Left lobe of liver (tissue), 2 donors: ENCODE results near the gene BICDL1. TPM values are rescaled to one million over a fixed set of nuclear protein-coding genes. Genes with fewer than 3 reads are reported as not detected.

Experiments
- ATAC-seq: fragments of 200-7000 bp; cut with Tn5 transposase; one replicate; pipeline ENCODE4 v1.9.1; 2020; ENCODE audit warnings: mild to moderate bottlenecking, moderate library complexity
- DNase-seq: peaks from one replicate; pipeline ENCODE4 v3.0.0-alpha.2; 2020; ENCODE audit warnings: low spot score
- total RNA-seq: library from RNA; stranded (reverse); gene quantifications from one replicate; pipeline ENCODE4 v1.2.1, GENCODE V29; 2021
- donor health status: DM: no; HTN: no; CAD: no; lungs with moderate emphysema.
- donor health status: DM: no; HTN: yes; CAD: no.

BICDL1 gene
- total RNA-seq, 1 donor from 2014 or later: 9.4 TPM

DNA sequence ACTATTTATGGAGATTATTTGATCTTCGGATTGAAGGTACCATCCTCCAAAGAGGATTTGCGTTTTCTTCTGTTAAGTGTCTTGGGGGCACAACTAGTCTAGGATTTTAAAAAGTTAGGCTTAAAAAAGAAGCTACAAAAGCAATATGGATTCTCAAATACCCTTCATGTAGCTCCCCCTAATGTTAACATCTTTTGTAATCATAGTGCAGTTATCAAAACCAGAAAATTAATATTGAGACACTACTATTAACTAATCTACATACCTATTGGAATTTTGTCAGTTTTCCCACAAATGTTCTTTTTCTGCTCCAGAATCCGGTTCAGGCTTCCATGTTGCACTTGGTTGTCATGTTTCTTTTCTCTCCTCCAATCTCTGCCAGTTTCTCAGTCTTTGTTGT, 62.5 kb downstream of the BICDL1 start:
- no peak for ATAC-seq

DNA sequence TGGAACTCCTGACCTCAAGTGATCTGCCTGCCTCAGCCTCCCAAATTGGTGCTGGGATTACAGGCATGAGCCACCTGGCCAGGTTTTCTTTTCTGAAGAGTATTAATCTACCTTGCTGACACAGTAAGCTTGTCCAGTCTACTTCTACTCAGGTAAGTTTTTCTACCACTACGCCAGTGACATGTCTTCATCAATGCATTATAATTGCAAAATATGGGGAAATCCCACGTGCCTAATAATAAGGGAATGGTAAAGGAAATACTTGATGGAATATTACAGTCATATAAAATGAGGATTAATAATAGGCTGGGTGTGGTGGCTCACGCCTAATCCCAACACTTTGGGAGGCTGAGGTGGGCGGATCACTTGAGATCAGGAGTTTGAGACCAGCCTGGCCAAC, 65.3 kb downstream of the BICDL1 start:
- ATAC-seq: no peak
- DNase-seq: no peak

More for the DNA sequence above, 62.5 kb downstream of the BICDL1 start:
- DNase-seq: no peak

DNA sequence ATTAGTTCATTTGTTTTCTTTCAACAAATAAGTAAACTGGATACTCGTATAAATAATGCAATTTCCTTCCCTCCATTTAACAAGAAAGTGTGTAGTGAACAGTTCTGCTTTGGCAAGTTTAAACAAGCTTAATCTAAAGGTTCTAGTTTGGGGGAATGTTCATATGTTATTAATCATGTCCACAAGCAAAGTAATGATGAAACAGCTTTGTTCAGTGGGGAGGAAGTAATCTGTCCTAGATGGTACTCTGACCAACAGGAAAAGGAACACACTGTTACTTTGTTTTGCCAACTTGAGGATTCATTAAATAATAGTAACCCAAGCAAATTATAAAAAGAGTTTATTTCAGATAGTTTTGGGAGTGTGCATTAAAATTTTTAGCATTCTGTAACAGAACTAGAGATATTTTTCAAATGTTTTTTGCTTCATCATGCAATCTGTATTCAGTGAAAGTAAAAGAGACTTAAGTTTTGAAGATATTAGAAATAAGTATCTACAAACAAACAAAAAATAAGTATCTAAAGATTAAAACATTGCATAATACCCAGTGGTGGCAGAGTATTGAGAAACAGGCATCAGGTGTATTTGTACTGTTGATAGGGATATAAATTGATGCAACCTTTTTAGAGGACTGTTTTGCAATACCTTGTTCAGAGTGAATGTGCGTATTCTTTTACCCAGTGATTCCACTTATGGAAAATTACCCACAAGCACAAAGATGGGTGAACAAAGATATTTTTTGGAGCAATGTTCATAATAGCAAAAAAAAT, 66.4 kb downstream of the BICDL1 start:
- ATAC-seq (peak; percentile 77), DNase-seq (no peak)

DNA sequence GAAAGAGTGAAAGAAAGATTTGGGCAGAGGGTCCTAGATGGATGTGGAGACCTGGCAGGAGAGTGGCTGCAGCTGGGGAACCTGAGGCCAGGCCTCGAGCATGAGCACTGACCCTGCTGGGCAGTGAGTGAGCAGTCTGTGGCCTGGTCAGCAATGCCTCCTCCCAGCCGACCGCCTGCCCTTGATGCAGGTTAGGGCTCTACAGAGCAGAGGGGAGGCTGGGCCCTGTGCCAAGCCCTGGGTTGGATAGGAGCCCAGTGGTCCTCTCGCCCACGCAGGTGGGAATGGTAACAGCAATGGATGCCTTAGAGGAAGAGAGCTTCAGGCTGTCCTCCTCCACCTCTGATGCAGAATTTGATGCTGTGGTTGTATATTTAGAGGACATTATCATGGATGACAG, 67.7 kb downstream of the BICDL1 start:
- ATAC-seq (peak; percentile 17), DNase-seq (no peak)

DNA sequence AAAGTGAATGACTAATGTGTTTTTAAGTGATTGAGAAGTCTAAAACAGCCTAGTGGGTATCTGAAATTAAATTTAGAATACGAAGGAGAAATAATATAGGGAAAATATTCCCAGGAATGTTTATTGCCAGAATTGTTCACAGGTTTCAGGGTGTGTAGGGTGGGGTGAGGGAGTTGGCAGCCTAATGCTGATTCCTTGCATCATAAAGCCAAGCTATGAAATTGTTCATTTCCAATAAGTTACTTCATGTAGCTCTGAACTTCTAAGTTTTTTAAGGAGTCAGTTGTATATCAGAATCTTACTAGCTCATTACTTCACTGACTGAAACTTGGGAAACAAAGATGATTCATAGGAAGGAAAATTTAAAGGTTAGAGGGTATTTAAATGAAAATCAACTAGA, 71.2 kb downstream of the BICDL1 start:
- ATAC-seq (no peak), DNase-seq (no peak)

DNA sequence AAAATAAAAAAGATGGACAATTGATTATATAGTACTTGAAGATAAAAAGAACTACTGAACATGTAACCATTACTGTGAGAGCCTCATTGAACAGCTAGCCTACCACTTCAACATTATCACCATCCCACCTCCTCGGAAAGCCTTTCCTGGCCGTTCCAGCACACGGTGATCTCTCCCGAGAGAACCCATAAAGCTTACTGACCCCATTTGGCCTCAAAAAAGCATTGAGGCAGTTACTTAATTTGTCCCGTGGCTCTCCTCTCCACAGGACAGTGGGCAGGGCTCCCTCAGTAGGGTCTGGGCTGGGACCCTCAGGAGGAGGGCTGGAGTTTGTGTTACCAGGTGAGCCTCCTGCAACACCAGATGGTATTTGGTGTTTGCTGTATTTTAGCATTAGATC, 71.7 kb downstream of the BICDL1 start:
- ATAC-seq: no peak
- no peak for DNase-seq

DNA sequence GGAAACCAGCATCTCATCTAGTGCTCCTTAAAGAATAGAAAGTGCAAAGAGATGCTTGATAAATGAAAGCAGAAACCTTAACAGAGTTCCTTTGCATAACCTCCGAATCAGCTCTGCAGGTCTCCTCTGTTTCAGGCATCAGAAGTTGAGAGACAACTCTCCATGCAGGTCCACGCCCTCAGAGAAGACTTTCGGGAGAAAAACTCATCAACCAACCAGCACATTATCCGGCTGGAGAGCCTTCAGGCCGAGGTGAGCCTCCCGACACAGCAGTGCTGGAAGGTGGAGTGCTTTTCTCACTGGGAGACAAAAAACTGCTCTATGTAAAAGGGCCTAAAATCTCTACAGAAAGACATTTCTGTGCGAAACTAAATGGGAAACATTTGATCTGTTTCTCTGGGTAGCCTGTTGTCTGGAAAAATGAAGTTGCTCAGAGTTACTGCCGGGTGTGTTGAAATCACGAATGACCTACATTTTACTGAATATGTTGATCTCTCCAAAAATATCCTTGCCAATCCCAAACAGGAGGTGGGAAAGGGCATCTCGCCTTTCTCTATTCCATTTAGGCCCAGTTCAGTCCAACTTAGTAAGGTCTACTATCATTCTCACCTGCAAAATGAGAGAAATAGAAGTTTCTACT, 72.7 kb downstream of the BICDL1 start:
- peak; percentile 58 for DNase-seq
- peak; percentile 81 for ATAC-seq

DNA sequence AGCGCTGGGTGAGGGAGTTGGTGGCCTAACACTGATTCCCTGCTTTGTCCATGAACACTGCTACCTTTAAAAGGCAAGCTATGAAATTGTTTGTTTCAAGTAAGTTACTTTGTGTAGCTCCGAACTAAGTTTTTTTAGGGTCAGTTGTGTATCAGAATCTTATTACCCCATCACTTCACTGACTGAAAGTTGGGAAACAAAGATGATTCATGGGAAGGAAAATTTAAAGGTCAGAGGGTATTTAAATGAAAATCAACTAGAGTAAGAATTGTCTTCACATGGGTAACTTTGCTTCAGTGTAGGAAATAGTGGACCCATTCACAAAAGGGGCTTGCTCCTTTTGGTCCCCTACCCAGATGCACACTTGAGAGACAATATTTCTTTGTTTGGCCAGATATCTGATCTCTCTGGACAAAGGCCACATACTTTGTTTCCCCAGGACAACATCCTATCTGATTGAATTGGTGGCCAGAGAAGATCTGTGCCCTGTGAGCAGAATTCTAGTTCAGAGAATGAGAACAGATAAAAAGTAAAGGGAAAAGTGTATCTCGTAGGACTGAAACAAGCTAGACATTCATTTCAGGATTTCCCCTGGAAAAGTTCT, 74.0 kb downstream of the BICDL1 start:
- ATAC-seq: no peak

DNA sequence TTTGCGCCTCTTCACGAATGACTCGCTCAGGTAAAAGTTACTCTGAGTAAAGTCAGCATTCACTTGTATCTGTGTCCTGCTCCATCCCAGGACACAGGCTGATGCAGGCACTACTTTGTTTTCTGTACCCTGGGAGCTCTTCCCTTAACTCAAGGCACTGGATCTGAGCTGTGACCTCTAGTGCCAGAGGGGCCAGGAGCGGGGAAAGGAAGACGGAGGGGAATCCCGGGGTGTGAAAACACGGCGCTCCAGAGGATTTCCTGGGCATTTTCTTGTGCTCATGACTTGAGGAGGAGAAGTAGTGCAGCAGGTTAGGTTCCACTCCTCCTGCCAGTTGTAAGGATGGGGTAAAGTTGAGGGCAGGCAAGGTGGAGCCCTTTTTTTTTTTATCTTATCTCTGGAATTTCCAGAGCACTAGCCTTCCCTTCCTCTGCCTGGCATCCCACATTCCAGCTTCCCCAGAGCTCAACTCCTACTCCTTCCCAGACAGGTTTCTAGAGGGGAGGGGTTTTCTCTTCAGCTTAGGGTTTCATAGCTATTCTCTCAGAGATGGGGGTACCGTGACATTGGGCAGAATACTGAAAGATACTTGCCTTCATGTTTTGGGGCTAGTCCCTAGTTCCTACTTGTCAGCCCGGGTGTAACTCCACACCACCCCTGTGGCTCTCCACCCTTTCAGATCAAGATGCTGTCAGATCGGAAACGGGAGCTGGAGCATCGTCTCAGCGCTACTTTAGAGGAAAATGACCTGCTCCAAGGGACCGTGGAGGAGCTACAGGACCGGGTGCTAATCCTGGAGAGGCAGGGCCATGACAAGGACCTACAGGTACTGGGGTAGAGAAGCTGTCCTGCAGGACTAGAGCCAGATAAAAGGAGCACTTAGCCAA, 75.3 kb downstream of the BICDL1 start:
- ATAC-seq (no peak), DNase-seq (no peak)

More for the DNA sequence above, 74.0 kb downstream of the BICDL1 start:
- no peak for DNase-seq

DNA sequence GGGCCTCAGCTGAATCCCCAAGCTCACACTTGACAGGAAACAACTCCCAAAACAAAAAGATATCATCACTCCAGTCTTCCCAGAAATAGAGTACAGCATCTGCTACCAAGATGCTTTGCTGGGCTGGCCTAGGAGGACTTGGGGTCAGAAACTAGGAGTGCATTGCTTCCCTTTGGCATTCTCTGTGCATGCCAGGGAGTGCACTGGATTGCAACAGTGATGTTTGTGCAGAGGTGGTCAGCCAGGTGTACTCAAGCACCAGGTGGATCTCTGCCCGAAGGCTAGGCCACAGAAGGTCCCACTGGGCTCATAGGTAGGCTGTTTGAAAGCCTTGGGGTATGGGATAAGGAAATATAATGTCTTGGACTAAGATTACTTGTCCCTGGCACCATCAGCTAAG, 76.4 kb downstream of the BICDL1 start:
- ATAC-seq: peak; percentile 80
- DNase-seq: peak; percentile 86

DNA sequence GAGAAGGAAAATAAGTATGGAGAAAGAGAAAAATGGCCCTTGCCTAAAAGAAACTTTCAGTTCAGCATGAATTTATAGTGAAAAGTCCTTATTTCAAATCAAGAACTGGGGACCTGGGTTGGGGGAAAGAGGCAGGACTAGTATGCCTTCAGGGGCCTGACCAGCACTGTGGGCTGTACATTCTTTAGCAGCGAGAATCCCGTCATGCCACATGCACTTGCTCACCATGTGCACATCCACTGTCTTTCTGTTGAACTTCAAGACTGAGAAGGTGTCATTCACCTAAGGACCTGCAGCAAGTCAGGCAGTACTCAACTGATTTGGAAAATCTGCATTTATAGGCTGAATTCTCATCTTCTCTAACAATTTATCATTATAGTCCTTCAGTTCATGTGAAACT, 77.3 kb downstream of the BICDL1 start:
- ATAC-seq (no peak), DNase-seq (no peak)

DNA sequence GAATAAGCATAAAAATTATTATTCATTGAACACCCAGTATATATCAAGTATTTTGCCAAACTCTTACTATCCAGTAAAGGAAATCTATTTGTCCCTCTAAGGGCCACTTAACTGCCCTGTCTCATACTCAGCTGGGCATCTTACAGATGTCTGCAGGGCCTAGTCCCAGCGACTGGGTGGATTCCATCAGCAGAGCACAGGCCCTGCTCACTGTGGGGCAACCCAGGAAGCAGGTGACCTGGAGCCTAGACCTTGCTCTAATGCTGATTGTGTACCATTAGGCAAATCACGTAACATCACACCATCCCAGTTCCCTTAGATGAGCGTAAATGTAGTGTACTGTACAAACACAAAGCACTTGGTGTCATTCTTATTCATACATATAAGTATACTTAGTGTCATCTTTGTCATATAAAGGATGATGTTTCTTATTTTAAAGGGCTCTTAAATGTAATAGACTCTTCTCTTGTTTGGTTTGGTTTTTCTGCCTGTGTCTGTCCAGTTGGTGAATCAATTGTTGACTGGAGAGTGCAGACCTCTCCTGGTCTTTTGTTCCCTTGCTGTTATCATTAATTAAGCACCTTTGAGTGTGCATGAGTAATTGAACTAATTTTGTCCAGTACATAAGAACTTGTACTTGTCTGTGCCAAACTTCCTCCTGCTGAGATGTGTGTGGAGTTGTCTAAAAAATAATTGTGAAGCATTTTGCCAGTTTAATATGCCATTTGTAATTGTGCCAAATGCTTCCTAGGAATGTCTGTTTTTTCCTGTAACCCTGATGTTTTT, 78.2 kb downstream of the BICDL1 start:
- ATAC-seq (no peak), DNase-seq (no peak)

DNA sequence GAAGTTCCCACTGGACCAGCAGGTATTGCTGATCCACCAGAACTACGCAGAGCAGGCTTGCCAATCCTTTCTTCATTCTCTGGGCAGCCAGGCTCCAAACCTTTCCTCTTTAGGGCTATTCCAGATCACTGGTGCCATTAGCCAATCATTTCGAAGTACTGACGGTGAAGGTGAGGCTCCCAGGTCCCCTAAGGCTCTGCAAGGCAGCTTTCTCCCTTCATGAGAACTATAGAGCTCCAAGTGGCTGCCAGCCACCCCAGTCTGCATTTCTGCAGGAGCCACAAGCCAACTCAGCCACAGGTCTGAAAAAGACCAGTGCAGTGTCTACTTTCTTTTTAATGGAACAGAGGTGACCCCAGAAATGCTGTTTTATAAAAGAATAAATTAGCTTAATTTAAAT, 78.9 kb downstream of the BICDL1 start:
- DNase-seq (no peak), ATAC-seq (no peak)

DNA sequence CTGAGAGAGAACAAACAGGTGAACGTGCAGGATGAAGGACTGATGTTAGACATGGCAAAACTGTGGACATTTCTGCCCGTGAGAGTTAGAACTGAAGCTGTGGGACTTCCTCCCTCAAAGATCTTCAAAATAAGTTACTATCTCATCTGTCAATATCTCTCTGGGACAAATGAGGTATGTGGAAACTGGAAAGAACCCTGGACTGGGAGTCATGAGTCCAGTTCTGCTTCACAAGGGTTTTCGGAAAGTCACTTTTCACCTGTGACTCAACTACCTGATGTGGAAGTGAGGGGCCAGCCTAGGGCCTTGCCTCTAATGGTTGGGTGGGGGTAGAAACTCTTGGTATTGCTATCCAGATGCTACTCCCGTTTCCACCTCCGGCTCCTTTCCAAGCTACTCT, 80.2 kb downstream of the BICDL1 start:
- peak; percentile 41 for ATAC-seq
- no peak for DNase-seq

DNA sequence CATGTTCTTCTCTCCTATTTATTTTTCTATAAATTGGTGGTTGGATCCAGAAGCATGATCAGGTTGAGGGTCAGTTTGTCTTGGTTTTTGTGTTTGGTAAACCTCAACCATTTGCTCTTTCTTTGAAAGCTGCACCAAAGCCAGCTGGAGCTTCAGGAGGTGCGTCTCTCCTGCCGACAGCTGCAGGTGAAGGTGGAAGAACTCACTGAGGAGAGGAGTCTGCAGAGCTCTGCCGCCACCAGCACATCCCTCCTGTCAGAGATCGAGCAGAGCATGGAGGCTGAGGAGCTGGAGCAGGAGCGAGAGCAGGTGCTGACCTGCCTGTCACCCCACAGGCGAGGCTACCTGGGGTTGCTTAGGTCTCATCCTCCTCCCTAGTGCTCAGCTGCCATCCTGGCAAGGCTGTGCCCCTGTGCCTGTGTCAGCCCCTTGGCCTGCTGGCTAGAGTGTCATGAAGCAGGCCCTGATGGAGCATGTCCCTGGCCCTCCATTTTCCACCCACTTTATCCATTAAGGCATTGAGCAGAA, 82.5 kb downstream of the BICDL1 start:
- ATAC-seq: no peak
- no peak for DNase-seq

DNA sequence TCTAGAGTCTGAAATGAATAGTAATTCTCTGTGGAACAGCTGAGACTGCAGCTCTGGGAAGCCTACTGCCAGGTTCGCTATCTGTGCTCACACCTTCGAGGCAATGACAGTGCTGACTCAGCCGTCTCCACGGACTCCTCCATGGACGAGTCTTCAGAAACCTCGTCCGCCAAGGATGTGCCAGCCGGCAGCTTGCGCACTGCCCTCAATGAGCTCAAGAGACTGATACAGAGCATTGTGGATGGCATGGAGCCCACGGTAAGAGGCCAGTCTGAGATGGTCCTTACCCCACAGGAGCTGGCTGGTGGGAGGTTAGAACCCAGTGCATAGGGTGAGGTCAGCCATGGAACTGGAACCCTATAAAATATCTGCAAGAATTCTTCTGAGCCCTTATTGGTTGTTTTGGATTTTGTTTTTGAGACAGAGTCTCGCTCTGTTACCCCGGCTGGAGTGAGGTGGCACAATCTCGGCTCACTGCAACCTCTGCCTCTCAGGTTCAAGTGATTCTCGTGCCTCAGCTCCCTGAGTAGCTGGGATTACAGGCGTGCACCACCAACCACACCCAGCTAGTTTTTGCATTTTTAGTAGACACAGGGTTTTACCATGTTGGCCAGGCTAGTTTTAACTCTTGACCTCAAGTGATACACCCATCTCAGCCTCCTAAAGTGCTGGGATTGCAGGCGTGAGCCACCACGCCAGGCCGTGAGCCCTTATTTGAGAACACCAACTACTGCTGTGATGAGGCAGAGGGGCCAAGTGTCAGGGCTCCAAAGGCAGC, 83.6 kb downstream of the BICDL1 start:
- ATAC-seq: no peak
- no peak for DNase-seq

DNA sequence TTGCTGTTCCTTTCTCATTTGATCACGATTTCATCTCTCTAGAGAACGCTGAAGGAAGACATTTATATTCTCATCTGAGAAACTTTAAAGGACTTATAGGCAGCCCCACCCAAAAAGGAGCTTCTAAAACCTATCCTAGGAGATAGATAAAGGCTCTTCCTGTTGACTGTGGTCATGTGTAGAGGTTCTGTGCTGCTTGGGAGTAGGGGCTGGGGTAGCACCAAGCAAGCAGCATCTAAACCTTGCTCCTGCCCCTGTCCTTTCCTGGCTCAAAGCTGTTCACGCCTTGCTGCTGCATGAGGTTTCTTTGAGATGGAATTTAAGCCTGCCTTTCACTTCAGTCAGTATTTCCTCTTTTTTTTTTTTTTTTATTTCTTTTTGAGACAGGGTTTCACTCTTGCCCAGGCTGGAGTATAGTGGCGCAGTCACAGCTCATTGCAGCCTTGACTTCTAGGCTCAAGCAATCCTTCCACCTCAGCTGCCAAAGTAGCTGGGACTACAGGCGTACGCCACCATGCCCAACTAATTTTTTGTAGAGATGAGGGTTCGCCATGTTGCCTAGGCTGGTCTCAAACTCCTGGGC, 86.1 kb downstream of the BICDL1 start:
- no peak for DNase-seq

DNA sequence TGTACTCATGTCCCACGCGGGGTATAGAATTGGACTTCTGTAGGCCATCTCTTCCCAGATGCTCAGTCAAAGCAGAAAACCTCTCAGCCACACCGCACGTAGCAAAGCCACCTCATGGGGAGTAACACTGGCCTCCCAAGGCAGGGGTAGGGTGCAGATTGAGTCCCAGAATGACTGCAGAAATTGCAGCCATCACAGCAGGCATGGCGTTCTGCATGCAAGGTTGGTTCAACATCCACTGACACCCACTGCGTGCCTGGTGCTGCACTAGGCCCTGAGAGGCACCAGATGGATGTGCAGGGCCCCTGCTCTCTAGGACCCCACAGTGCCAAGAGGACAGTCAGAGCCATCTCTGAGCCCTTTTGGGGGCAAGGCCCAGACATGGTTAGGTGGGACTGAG, 87.6 kb downstream of the BICDL1 start:
- DNase-seq (no peak), ATAC-seq (no peak)

More for the DNA sequence above, 86.1 kb downstream of the BICDL1 start:
- no peak for ATAC-seq

DNA sequence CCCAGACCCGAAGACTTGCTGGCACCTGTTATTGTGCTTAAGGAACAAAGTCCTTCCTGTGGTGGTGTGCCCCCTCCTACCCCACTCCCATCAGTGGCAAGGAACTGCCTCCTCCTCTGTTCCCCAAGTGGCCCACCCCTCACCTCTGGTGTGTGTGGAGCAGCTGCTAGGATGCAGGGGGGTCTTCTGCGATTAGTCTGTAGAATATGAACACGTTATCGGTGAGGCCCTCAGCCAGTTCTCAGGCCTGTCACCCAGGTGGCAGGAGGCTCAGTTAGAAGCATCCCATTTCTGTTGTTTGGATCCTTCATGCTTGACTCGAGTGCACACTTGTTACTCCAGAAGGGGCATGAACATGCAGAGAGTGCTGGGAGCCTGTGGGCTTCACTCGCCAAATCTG, 88.2 kb downstream of the BICDL1 start:
- no peak for DNase-seq
- ATAC-seq: no peak
